WTC11 (cell line): ENCODE data around the gene PRAME. TPM values are rescaled to one million over a fixed set of nuclear protein-coding genes. Genes with fewer than 3 reads are reported as not detected.
"Not testable (repeated sequence)": the region's sequence is repeated elsewhere in the genome, so short reads cannot be mapped to it uniquely, and the experiment has no call there.

Experiments
- ATAC-seq: fragments of 200-7000 bp; cut with Tn5 transposase; 2 replicates; pipeline ENCODE4 v1.10.0; 2021; ENCODE audit warnings: mild to moderate bottlenecking, moderate library complexity
- CTCF ChIA-PET: fragments of 300-600 bp; sonication (Branson Sonifier 250); formaldehyde crosslinking; loops from one replicate; lab custom pipeline; 2021; ENCODE audit warnings: antibody characterized with exemption; lab: Charles Lee
- POLR2A ChIA-PET: fragments of 350-600 bp; sonication (Branson Sonifier 250); formaldehyde crosslinking; loops from one replicate; lab custom pipeline; 2021; ENCODE audit warnings: antibody characterized with exemption; lab: Charles Lee
- DNase-seq: peaks from one replicate; pipeline ENCODE4 v3.0.0; 2021; ENCODE audit warnings: low spot score
- H3K27ac Mint-ChIP-seq: 2 replicates; pipeline ENCODE4 v1.8.0; 2021; ENCODE audit warnings: mixed read lengths
- H3K27me3 Mint-ChIP-seq: 2 replicates; pipeline ENCODE4 v1.8.0; 2021; ENCODE audit warnings: low read depth, mild to moderate bottlenecking, moderate library complexity, mixed read lengths
- H3K36me3 Mint-ChIP-seq: 2 replicates; pipeline ENCODE4 v1.8.0; 2021; ENCODE audit warnings: mixed read lengths
- H3K4me1 Mint-ChIP-seq: 2 replicates; pipeline ENCODE4 v1.8.0; 2022; ENCODE audit warnings: mixed read lengths
- H3K4me3 Mint-ChIP-seq: 2 replicates; pipeline ENCODE4 v1.8.0; 2021; ENCODE audit warnings: mild to moderate bottlenecking, moderate library complexity, mixed read lengths
- H3K9me3 Mint-ChIP-seq: 2 replicates; pipeline ENCODE4 v1.8.0; 2021; ENCODE audit warnings: mixed read lengths
- ATF2 ChIP-seq: sonication (generic); formaldehyde crosslinking; IDR thresholded peaks from 2 replicates; pipeline ENCODE4 v1.8.1; 2022; ENCODE audit warnings: low read depth, missing genetic modification reagents, borderline replicate concordance
- CREM ChIP-seq: sonication (generic); formaldehyde crosslinking; IDR thresholded peaks from 2 replicates; pipeline ENCODE4 v1.8.1; 2022; ENCODE audit warnings: mild to moderate bottlenecking, missing genetic modification reagents, moderate library complexity
- ERG ChIP-seq: fragments of 250-450 bp; sonication (Bioruptor Pico); IDR thresholded peaks from 2 replicates; pipeline ENCODE4 v1.8.0; 2021; ENCODE audit warnings: mild to moderate bottlenecking
- FOXK1 ChIP-seq: sonication (generic); formaldehyde crosslinking; IDR thresholded peaks from 2 replicates; pipeline ENCODE4 v1.8.0; 2022; ENCODE audit warnings: mild to moderate bottlenecking, moderate library complexity, missing genetic modification reagents
- GABPB1 ChIP-seq: sonication (generic); formaldehyde crosslinking; IDR thresholded peaks from 2 replicates; pipeline ENCODE4 v1.8.1; 2023; ENCODE audit warnings: mild to moderate bottlenecking, missing genetic modification reagents
- GTF2I ChIP-seq: fragments of 250-450 bp; sonication (Bioruptor Pico); conservative IDR thresholded peaks from 2 replicates; pipeline ENCODE4 v1.4.0; 2021; ENCODE audit warnings: mild to moderate bottlenecking
- HMGXB4 ChIP-seq: sonication (generic); formaldehyde crosslinking; IDR thresholded peaks from 2 replicates; pipeline ENCODE4 v1.8.1; 2023; ENCODE audit warnings: mild to moderate bottlenecking, moderate library complexity, missing genetic modification reagents
- JUN ChIP-seq: sonication (generic); formaldehyde crosslinking; IDR thresholded peaks from 2 replicates; pipeline ENCODE4 v1.8.0; 2023; ENCODE audit warnings: mild to moderate bottlenecking, missing genetic modification reagents
- PRRX2 ChIP-seq: fragments of 250-450 bp; sonication (Bioruptor Pico); IDR thresholded peaks from 2 replicates; pipeline ENCODE4 v1.8.0; 2021; ENCODE audit warnings: mild to moderate bottlenecking
- TCF7 ChIP-seq: sonication (generic); formaldehyde crosslinking; IDR thresholded peaks from 2 replicates; pipeline ENCODE4 v1.8.0; 2022; ENCODE audit warnings: mild to moderate bottlenecking, low read depth, missing genetic modification reagents, moderate library complexity
- ZNF423 ChIP-seq: fragments of 250-450 bp; sonication (Bioruptor Pico); IDR thresholded peaks from 2 replicates; pipeline ENCODE4 v2.1.2; 2022; ENCODE audit warnings: mild to moderate bottlenecking, moderate library complexity
- total RNA-seq: library from RNA; stranded (reverse); gene quantifications from 3 replicates; pipeline ENCODE4 v1.2.3, GENCODE V29; 2021
- TF ChIP-seq, protein P1 (sequence below): fragments of 250-450 bp; sonication (Bioruptor Pico); IDR thresholded peaks from 2 replicates; pipeline ENCODE4 v1.9.0; 2021; ENCODE audit warnings: mild to moderate bottlenecking, borderline replicate concordance
- TF ChIP-seq, protein P2 (sequence below): sonication (generic); formaldehyde crosslinking; IDR thresholded peaks from 2 replicates; pipeline ENCODE4 v1.8.0; 2022; ENCODE audit warnings: mild to moderate bottlenecking, missing genetic modification reagents
- TF ChIP-seq, protein P3 (sequence below): sonication (generic); formaldehyde crosslinking; IDR thresholded peaks from 2 replicates; pipeline ENCODE4 v1.8.1; 2022; ENCODE audit warnings: mild to moderate bottlenecking, missing genetic modification reagents, moderate library complexity, borderline replicate concordance
- TF ChIP-seq, protein P4 (sequence below): sonication (generic); formaldehyde crosslinking; IDR thresholded peaks from 2 replicates; pipeline ENCODE4 v1.8.1; 2023; ENCODE audit warnings: mild to moderate bottlenecking, missing genetic modification reagents, borderline replicate concordance

The PRAME gene
- total RNA-seq, 1 experiment from 2014 or later = 1.5 TPM

DNA sequence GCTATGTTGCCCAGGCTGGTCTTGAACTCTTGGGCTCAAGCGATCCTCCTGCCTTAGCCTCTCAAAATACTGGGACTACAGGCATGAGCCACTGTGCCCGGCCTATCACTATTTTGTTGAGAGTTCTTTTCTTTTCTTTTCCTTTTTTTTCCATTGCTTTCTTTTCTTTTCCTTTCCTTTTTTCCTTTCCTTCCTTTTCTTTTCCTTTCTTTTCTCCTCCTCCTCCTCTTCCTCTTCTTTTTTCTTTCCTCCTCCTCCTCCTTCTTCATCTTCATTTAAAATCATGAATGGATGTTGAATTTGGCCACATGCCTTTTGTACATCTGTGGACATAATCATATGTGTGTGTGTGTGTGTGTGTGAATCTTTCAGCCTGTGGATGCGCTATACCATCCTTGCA is 25.7 kb upstream of the PRAME start (continued):
- TF ChIP-seq, protein P1, sequence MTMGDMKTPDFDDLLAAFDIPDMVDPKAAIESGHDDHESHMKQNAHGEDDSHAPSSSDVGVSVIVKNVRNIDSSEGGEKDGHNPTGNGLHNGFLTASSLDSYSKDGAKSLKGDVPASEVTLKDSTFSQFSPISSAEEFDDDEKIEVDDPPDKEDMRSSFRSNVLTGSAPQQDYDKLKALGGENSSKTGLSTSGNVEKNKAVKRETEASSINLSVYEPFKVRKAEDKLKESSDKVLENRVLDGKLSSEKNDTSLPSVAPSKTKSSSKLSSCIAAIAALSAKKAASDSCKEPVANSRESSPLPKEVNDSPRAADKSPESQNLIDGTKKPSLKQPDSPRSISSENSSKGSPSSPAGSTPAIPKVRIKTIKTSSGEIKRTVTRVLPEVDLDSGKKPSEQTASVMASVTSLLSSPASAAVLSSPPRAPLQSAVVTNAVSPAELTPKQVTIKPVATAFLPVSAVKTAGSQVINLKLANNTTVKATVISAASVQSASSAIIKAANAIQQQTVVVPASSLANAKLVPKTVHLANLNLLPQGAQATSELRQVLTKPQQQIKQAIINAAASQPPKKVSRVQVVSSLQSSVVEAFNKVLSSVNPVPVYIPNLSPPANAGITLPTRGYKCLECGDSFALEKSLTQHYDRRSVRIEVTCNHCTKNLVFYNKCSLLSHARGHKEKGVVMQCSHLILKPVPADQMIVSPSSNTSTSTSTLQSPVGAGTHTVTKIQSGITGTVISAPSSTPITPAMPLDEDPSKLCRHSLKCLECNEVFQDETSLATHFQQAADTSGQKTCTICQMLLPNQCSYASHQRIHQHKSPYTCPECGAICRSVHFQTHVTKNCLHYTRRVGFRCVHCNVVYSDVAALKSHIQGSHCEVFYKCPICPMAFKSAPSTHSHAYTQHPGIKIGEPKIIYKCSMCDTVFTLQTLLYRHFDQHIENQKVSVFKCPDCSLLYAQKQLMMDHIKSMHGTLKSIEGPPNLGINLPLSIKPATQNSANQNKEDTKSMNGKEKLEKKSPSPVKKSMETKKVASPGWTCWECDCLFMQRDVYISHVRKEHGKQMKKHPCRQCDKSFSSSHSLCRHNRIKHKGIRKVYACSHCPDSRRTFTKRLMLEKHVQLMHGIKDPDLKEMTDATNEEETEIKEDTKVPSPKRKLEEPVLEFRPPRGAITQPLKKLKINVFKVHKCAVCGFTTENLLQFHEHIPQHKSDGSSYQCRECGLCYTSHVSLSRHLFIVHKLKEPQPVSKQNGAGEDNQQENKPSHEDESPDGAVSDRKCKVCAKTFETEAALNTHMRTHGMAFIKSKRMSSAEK (CRISPR knock-in tag) = no peak
- TF ChIP-seq ERG = no peak
- TF ChIP-seq, protein P2, sequence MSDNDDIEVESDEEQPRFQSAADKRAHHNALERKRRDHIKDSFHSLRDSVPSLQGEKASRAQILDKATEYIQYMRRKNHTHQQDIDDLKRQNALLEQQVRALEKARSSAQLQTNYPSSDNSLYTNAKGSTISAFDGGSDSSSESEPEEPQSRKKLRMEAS (CRISPR knock-in tag) = no peak

DNA sequence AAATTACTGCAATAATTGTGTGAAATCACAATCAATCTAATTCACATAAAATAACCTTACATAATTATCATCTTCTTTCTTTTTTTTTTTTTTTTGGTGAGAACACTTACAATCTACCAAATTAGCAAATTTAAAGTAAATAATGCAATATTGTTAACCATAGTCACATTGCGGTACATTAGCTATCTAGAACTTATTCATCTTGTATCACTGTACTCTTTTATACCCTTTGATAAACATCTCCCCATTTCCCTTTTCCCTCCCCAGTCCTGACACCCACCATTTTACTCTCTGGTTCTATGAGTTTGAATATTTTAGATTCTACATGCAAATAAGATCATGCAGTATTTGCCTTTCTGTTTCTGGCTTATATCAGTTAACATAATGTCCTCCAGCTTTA is 24.0 kb upstream of the PRAME start:
- ATAC-seq (no peak), DNase-seq (no peak)
- no peaks in the 10 kb centered on the region for H3K4me1 Mint-ChIP-seq
- H3K4me3 Mint-ChIP-seq = no peak overlapping the region
- H3K27ac Mint-ChIP-seq = no peak overlapping the region
- ChIA-PET POLR2A (interaction anchor here (0.7 kb wide), 1 partner anchor 534 kb away, joined by 4 read pairs; no protein-coding TSS in a partner anchor), CTCF (interaction anchor here (0.7 kb wide), 1 partner anchor 30 kb away, joined by 3 read pairs; no protein-coding TSS in a partner anchor)
- no peak for TF ChIP-seq TCF7
- TF ChIP-seq, protein P3, sequence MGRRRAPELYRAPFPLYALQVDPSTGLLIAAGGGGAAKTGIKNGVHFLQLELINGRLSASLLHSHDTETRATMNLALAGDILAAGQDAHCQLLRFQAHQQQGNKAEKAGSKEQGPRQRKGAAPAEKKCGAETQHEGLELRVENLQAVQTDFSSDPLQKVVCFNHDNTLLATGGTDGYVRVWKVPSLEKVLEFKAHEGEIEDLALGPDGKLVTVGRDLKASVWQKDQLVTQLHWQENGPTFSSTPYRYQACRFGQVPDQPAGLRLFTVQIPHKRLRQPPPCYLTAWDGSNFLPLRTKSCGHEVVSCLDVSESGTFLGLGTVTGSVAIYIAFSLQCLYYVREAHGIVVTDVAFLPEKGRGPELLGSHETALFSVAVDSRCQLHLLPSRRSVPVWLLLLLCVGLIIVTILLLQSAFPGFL (CRISPR knock-in tag) = no peak
- TF ChIP-seq ATF2 (CRISPR knock-in tag) = no peak
- TF ChIP-seq CREM (CRISPR knock-in tag) = no peak
- TF ChIP-seq GABPB1 (CRISPR knock-in tag) = no peak
- no peak for TF ChIP-seq JUN
- no peak for TF ChIP-seq PRRX2 (CRISPR knock-in tag)
- TF ChIP-seq FOXK1 = no peak
- TF ChIP-seq ZNF423 (CRISPR knock-in tag) = no peak
- TF ChIP-seq, protein P4, sequence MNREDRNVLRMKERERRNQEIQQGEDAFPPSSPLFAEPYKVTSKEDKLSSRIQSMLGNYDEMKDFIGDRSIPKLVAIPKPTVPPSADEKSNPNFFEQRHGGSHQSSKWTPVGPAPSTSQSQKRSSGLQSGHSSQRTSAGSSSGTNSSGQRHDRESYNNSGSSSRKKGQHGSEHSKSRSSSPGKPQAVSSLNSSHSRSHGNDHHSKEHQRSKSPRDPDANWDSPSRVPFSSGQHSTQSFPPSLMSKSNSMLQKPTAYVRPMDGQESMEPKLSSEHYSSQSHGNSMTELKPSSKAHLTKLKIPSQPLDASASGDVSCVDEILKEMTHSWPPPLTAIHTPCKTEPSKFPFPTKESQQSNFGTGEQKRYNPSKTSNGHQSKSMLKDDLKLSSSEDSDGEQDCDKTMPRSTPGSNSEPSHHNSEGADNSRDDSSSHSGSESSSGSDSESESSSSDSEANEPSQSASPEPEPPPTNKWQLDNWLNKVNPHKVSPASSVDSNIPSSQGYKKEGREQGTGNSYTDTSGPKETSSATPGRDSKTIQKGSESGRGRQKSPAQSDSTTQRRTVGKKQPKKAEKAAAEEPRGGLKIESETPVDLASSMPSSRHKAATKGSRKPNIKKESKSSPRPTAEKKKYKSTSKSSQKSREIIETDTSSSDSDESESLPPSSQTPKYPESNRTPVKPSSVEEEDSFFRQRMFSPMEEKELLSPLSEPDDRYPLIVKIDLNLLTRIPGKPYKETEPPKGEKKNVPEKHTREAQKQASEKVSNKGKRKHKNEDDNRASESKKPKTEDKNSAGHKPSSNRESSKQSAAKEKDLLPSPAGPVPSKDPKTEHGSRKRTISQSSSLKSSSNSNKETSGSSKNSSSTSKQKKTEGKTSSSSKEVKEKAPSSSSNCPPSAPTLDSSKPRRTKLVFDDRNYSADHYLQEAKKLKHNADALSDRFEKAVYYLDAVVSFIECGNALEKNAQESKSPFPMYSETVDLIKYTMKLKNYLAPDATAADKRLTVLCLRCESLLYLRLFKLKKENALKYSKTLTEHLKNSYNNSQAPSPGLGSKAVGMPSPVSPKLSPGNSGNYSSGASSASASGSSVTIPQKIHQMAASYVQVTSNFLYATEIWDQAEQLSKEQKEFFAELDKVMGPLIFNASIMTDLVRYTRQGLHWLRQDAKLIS (CRISPR knock-in tag) = no peak
- TF ChIP-seq HMGXB4 (CRISPR knock-in tag) = no peak
- TF ChIP-seq GTF2I (CRISPR knock-in tag) = no peak
- H3K27me3 Mint-ChIP-seq = peaks cover 91% of the 10 kb centered on the region
- H3K9me3 Mint-ChIP-seq = no peaks in the 10 kb centered on the region
- no peaks in the 10 kb centered on the region for H3K36me3 Mint-ChIP-seq

DNA sequence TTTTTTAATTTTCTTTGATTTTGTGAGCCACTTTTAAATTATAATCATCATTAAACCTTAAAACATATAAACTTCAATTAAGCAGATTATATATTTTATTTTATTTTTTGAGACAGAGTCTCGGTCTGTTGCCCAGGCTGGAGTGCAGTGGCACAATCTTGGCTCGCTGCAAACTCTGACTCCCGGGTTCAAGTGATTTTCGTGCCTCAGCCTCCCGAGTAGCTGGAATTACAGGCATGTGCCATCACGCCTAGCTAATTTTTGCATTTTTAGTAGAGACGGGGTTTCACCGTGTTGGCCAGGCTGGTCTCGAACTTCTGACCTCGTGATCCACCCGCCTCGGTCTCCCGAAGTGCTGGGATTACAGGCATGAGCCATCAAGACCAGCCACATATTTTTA is 22.5 kb upstream of the PRAME start:
- H3K27ac Mint-ChIP-seq, H3K36me3 Mint-ChIP-seq, H3K4me1 Mint-ChIP-seq, DNase-seq, ATAC-seq, H3K4me3 Mint-ChIP-seq, POLR2A ChIA-PET, H3K9me3 Mint-ChIP-seq: not testable (repeated sequence)
- H3K27me3 Mint-ChIP-seq = peaks cover 95% of the 10 kb centered on the region
- CTCF ChIA-PET = interaction anchor here (0.8 to 1.9 kb wide), 6 partner anchors 9 to 207 kb away, joined by 3 to 5 read pairs (median 3); no protein-coding TSS in a partner anchor
